GM21737 (cell line): ENCODE measurements around the gene SLC22A25.
"Not testable (repeated sequence)": the region's sequence is repeated elsewhere in the genome, so short reads cannot be mapped to it uniquely, and the experiment has no call there.

Experiments used
- ATAC-seq: cut with Tn5 transposase; IDR thresholded peaks from one replicate; pipeline ENCODE4 v1.9.1; 2021; ENCODE audit warnings: mild to moderate bottlenecking, moderate library complexity; ENCODE audit not compliant: unreplicated experiment

The SLC22A25 gene

GRCh38 chr11:63243533-63243932 is at the start of gene SLC22A25:
TSS of gene SLC22A25 (minus strand) at chr11:63243599. CDS start at chr11:63229652, 13,947 bp downstream.
- no peak for ATAC-seq

DNA sequence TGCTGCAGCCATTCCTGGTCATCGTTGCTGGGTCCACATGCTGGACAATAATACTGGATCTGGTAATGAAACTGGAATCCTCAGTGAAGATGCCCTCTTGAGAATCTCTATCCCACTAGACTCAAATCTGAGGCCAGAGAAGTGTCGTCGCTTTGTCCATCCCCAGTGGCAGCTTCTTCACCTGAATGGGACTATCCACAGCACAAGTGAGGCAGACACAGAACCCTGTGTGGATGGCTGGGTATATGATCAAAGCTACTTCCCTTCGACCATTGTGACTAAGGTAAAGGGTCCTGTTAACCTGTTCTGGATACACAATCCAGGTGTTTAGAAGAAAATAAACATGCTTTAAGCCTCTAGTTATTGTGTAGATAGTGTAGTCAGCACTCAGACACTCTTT is 46.9 kb upstream of the SLC22A25 start:
- no peak for ATAC-seq

GRCh38 chr11:63289658-63290057 is 46.3 kb upstream of the SLC22A25 start:
- ATAC-seq = no peak

DNA sequence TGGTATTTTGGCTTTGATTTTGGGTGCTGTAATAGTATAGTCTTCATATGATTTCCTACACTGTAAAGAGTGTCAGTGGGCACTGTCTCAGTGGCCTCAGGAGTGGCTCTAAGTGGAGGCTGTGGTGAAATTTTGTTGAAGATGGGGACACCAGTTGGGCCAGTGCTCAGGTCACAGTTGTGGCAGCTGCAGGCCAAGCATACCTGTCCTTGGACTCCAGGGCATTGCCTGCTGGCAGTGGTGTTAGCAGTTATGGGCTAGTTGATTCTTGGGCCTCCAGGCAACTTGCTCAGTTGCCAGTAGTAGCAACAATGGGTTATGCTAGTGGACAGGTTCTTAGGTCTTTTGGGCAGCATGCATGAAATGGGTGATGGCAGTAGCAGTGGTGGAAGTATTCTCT is 39.2 kb upstream of the SLC22A25 start:
- ATAC-seq = no peak

DNA sequence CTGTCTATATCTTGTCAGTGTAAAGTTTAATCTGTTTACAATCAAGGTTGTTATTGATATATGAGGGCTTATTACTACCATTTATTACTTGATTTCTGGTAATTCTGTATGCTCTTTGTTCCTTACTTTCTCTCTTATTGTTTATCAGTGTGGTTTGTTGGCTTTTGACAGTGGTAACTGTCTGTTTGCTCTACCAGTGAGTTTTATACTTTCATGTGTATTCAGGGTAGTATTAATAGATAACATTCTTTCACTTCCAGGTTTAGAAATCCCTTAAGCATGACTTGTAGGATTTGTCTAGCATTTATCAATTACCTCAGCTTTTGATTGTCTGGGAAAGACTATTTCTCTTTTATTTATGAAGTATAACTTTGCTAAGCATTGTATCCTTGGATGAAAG is 37.5 kb upstream of the SLC22A25 start:
- no peak for ATAC-seq

DNA sequence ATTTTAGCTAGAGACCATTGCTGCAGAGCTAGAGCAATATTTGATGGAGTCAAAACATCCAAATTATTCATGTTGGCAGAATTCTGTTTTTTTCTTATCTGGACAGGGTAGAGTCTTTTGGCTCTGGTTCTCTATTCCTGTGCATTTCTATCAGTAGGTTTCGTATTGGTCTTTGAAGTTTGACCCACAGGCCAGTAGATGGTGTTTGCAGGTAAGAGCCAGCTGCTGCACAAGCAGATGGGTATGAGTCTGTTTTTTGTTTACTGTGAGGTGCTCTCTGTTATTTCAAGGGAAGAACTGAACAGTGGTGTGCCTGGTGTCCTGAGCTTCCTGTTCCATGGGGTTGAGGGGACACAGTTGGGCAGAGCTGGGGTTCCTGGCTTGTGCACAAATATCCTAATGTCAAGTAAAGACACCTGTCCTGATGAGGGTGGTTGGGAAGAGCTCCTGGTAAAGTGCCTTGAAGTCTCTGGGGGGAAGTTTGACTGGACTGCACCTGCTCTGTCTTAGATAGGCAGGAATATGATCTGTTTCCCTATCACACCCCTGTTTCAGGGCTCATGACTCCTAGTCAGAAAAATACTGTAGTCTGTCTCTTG is 34.0 kb upstream of the SLC22A25 start:
- ATAC-seq = no peak

GRCh38 chr11:63274776-63275175 is 31.4 kb upstream of the SLC22A25 start:
- no peak for ATAC-seq

DNA sequence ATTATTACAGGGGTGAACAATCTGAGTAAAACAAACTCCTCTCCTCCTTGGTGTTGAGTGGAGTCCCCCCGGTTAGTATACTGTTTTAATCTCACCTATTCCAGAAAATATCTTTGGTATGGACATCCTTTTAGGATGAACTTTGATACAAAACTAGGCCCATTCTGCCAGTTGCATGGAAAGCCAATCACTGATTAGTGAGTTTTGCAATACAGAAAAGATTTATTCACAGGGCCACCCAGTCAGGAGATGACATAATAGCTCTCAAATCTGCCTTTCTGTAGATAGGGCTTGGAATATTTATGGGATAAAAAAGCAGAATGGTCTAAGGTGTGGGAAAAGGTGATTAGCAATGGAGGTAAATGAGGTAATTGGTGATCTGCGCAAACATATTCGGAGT is 30.3 kb upstream of the SLC22A25 start:
- ATAC-seq = no peak

GRCh38 chr11:63262547-63262946 is 19.1 kb upstream of the SLC22A25 start:
- ATAC-seq = no peak

DNA sequence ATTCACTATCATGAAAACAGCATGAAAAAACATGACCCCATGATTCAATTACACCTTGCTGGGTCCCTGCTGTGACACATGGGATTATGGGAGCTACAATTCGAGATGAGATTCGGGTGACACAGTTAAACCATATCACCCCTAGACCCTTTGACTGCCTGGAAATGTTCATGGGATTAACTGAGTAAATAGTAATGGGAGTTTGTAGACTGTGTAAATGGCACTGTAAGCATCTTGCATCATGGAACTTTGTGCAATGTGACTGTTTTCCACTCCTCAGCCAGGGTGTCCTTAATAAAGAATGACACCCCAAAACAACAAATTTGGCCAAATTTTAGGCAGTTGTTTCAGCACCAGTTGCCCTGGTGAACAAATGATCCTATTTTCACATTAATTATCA is 7.9 kb upstream of the SLC22A25 start:
- no peak for ATAC-seq

GRCh38 chr11:63250162-63251050 is 7.0 kb upstream of the SLC22A25 start:
- no peak for ATAC-seq

DNA sequence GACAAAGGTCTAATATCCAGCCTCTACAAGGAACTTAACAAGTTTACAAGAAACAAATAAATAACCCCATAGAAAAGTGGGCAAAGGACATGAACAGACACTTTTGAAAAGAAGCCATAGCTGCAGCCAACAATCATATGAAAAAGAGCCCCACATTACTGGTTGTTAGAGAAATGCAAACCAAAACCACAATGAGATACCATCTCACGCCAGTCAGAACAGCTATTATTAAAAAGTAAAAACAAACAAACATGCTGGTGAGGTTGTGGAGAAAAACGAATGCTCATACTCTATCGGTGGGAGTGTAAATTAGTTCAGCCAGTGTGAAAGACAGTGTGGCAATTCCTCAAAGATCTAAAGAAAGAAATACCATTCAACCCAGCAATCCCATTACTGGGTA is 5.6 kb upstream of the SLC22A25 start:
- no peak for ATAC-seq

DNA sequence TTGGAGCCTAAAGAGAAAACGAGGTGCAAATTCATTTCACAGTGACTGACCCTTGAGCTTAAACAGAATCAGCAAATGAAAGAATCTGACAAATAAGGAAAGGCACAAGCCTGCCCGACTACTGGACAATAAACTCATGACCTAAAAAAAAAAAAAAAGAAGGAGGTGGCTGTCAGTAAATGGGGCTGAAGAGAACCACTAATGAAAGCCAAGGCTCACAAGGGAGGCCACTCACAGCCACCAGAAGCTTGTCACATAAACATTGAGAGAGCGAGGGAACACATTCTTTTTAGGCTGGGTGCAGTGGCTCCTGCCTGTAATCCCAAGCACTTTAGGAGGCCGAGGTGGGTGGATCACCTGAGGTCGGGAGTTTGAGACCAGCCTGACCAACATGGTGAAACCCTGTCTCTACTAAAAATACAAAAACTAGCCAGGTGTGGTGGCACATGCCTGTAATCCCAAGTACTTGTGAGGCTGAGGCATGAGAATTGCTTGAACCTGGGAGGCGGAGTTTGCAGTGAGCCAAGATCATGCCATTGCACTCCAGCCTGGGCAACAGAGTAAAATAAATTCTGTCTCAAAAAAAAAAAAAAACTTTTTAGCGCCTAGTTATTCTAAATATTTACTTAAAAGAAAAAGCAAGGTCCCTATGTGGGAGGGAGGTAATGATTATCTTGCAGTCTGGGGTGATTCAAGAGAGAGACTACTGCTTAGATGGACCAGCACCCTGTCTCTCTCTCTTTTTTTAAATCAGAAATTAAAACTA is 4.0 kb upstream of the SLC22A25 start:
- ATAC-seq = not testable (repeated sequence)

GRCh38 chr11:63246045-63246444 is 2.6 kb upstream of the SLC22A25 start:
- no peak for ATAC-seq

- no peak for ATAC-seq
These were observed 1.5 kb upstream of the SLC22A25 start for GRCh38 chr11:63244862-63245261.

- ATAC-seq = no peak
These were observed 1.2 kb downstream of the SLC22A25 start for GRCh38 chr11:63242089-63242781.

DNA sequence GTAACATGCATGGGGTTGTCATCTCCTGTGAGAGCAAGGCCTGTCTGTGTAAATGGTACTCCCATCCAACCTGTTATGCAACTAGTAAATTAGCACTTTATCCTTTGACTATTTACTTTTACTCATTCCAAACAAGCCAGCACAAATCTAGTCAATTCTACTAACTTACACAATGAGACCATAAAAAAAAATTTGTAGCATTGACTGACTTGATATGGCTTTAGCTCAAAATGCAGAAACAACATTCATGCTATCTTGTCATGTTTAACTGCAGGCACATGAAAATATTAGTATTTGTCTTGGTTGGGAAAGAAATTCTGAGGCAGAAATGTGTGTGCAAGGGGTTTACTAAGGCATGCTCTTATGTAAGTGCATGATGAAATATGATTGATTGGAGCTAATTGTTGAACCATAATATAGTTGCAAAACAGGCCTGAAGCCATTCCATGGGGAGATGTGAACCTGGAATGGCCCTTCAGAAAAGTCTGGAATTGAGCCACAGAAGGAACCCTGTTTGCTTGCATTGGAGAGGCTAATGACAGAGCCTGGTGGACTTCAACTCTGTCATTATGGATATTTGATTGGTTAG is 2.5 kb downstream of the SLC22A25 start:
- no peak for ATAC-seq

DNA sequence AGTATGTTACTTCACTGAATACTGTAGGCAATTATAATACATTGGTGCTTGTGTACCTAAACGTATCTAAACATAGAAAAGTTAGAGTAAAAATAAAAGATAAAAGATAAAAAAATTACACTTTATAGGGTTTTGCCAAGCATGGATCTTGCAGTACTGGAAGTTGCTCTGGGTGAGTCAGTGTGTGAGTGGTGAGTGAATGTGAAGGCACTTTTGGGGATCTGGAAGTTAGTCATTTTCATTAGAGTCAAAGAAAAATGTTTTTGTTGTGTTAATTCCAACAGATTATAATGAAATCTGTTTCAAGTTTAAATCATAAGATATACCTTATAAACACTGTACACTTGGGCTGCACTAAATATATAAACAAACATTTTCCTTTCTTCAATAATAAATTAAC is 3.3 kb downstream of the SLC22A25 start:
- ATAC-seq = no peak

GRCh38 chr11:63239254-63239653 is 4.1 kb downstream of the SLC22A25 start:
- ATAC-seq = no peak

DNA sequence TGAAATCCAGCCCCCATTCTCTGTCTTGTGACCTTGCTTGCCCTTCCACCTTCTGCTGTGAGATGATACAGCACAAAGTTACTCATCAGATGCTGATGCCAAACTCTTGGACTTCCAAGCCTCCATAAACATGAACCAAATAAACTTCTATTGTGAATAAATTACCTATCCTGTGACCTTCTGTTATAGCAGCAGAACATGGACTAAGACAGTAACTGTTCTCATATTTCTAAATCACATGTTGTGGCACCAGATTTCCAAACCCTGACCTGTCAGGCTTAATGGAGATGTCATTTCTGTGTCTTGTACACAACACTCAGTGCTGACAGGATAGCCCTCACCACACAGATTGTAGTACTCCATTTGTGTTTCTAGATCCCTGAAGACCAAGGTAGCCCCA is 6.0 kb downstream of the SLC22A25 start:
- no peak for ATAC-seq
